22Rv1 (cell line): ENCODE data around the gene TIMP3.

ENCODE experiments used
- H3K27ac ChIP-seq: fragments of 450-650 bp; 2 replicates; pipeline ENCODE4 v1.5.1; 2017
- ZFX ChIP-seq: fragments of 450-650 bp; IDR thresholded peaks from 2 replicates; pipeline ENCODE4 v1.6.1; 2017; ENCODE audit warnings: antibody characterized with exemption, borderline replicate concordance
- TF ChIP-seq, protein P1 (sequence below): fragments of 450-650 bp; IDR thresholded peaks from 2 replicates; pipeline ENCODE4 v1.5.1; 2017; ENCODE audit warnings: mild to moderate bottlenecking

TIMP3 gene

DNA sequence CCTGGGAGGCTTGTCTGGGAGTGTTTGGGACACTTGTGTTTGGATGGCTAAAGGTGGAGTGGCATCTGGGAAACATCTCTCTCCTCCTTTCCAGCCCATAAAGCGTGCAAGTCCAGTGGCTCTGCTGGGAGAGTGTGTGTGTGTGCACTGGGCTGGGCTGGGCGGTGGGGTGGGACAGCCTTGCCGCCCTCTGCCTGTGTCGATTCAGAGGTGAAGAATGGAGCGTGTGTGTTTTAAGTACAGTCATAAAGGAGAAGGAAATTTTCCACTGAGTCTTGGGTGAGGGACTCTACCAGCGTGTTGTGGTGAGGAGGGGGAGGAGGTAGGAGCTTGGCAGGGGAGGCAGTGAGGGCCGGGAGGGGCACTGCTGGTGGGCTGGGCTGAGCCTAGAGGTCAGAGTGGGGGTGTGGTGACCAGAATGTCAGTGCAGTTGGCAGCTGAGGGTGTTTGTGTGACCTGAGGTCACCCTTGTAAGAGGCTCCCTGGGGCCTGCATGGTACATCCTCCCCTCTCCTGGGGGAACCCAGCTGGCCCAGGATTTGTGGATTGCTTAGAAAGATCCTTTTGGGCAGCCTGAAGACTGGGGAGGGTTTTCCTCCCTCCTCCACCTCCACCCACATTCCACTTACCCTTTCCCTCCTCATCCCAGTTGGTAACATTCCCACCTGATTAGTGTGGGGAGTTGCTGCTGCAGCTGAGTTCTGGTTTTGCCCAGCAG, 1.7 kb downstream of the TIMP3 start:
- H3K27ac ChIP-seq = no peak overlapping the region
- TF ChIP-seq ZFX = no peak
- TF ChIP-seq, protein P1, sequence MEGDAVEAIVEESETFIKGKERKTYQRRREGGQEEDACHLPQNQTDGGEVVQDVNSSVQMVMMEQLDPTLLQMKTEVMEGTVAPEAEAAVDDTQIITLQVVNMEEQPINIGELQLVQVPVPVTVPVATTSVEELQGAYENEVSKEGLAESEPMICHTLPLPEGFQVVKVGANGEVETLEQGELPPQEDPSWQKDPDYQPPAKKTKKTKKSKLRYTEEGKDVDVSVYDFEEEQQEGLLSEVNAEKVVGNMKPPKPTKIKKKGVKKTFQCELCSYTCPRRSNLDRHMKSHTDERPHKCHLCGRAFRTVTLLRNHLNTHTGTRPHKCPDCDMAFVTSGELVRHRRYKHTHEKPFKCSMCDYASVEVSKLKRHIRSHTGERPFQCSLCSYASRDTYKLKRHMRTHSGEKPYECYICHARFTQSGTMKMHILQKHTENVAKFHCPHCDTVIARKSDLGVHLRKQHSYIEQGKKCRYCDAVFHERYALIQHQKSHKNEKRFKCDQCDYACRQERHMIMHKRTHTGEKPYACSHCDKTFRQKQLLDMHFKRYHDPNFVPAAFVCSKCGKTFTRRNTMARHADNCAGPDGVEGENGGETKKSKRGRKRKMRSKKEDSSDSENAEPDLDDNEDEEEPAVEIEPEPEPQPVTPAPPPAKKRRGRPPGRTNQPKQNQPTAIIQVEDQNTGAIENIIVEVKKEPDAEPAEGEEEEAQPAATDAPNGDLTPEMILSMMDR = no peak

DNA sequence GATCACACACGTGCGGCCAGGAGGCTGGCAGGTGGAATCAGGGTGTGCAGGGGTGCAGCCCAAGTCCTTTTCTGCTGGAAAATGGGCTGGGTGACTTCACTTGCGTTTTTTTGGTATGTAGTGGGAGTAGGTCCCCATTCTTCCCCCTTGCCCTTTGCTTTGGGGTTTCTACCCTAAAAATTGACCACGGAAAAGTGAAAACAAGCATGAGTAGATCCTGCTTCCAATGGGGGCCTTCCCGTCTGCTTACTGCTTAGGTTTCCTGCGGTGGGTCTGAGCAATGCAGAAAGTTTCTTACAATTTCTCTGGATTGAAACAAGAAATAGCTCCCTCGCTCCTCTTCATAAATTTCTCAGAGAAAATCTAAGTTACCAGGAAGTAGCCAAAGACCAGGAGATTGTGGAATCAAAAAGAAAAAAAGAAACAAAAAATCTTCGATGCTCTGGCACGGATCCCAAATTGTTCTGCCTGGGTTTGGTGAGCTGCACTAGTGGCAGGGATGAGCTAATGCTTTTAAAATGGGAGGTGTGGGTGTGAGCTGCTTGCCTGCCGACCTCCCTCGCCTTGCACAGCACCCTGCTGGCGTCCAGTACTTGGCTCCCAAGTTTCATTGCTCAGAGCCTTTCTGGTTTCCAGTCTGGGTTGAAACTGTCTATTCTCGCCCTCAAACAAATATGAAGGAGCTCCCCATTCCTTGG, 2.4 kb downstream of the TIMP3 start:
- TF ChIP-seq ZFX = no peak
- TF ChIP-seq, protein P1 = no peak
- H3K27ac ChIP-seq = no peak overlapping the region

- no peak for TF ChIP-seq ZFX
- no peak overlapping the region for H3K27ac ChIP-seq
These were observed 3.2 kb downstream of the TIMP3 start for GRCh38 chr22:32804531-32805360.

- no peak overlapping the region for H3K27ac ChIP-seq
- TF ChIP-seq, protein P1 = no peak
- TF ChIP-seq ZFX = no peak
These were observed 3.9 kb downstream of the TIMP3 start for GRCh38 chr22:32805361-32805881.

DNA sequence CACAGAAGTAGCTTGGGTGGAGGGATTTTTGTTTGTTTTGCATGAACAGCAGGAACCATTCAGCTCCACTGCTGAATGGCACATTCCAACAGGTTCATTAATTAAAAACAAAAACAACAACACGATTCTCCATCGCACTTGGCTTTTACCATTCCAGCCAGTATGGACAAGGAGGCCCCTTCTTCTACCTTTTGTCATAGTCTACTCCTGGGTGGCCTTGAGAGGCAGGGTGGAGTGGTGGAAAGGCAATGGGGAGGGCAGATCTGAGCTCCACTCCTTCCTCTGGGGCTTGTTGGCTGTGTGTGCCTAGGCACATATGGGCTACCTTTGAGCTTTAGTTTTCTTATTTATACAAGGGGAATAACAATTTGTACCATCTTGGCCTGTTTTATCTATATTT, 4.8 kb downstream of the TIMP3 start:
- no peak overlapping the region for H3K27ac ChIP-seq
- TF ChIP-seq, protein P1 = no peak
- TF ChIP-seq ZFX = no peak

- TF ChIP-seq ZFX = no peak
- H3K27ac ChIP-seq = no peak overlapping the region
These were observed 6.5 kb downstream of the TIMP3 start for GRCh38 chr22:32808038-32808445.

DNA sequence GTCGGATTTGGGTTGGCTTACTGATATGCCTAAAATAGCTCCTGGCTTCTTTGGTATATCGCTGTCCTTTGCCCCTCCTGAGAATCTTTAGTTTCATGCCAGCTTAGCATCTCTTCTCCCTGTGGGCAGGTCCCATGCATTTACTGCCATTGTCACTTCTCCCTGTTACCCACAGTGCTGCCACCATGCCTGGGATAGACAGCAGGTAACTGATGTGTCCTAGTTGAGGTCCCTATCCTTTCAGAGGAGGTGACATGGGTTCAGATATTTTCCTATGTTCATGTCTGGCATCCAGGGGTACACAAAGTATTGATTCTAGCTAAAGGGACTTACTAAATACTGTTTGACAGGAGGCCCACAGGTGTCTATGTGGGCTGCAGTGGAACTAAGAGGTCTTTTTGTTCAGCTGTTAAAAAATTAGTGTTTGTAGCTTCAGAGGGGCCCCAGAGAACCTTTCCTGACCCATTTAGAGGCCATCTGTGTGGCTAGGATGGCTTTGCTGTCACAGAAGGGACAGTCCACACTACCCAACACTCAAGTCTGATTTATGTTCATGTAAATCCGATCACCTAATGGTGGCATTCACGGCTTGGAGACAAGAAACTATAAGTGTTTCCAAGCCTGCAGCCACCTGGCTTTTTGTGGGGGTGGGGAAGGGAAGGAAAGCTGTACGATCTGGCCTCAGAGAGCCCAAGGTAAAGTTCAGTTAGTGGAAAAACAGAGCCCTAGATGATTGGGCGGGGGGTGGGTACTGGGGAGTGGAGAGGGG, 8.5 kb downstream of the TIMP3 start:
- no peak overlapping the region for H3K27ac ChIP-seq
- TF ChIP-seq ZFX = no peak
- TF ChIP-seq, protein P1 = no peak
